Femur (tissue), 1 donor: ENCODE measurements around the gene FOXD4.
A peak's percentile ranks its signal among the peaks of the same experiment; 100 is the strongest.
"Not testable (repeated sequence)": the region's sequence is repeated elsewhere in the genome, so short reads cannot be mapped to it uniquely, and the experiment has no call there.

Experiments used
- DNase-seq: peaks from one replicate; pipeline ENCODE4 v3.0.0-alpha.2; 2017

The FOXD4 gene

DNA sequence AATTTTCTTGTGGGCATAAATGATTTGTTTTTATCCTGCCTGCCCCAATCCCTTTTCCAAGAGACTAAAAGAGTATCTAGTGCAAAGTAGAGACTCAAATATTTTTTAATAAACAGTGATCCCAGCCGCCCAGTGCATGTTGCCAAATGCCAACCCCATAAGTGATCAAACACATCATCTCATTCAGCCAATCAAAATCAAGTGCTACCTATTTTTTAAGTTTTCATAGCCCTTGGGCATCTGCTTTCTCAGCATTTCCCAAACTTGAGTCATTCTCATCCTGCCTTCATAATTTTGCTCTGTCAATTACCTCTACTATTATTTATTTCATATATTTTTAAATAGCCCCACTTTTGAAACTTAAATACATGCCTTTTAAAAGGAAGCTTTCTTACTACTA, 27.4 kb downstream of the FOXD4 start:
- DNase-seq = not testable (repeated sequence)

DNA sequence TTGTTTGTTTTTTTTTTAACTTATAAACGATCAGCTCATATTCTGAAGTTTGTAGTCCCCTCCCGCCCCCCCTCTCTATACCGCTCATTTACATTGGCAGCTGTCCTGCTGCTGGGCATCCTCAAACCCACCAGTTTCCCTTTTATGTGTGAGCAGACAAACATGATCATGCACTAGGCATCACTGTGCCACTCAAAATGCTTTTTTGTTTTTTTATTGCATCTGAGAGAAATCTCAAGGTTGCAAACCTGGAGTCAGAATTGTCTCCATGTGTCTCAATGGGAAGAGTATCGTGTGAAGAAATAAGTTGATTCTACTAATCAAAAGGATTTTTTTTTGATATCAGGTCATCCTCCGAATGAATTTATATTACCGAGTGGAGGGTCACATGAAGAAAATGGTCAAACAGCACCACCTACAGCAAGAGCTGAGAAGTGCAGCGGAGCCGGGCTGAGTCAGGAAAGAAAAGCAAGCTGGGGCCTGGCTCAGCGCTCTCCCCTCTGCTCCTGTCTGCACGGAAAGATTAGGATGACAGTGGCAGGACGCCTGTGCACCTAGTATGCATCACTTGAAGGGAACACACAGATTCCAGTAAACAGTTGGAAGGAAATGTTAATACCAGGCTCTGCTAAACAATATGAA, 29.7 kb downstream of the FOXD4 start:
- not testable (repeated sequence) for DNase-seq

DNA sequence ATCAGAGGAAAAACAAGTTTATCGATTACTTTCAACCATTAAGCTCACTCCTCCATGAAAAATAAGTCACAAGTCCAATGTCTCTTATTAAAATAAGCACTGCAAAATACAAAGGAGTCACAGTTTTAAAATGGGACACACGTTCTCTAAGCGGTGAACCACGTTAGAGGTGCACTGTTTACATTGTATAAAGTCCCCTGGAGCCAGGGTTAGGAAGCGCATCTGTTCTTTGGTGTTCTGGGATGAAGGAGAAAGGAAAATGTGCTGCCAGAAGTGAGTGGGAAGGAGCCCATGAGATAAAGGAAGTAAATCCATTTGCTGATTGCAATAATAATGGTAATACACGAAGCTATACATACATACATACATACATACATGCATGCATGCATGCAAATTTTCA, 30.4 kb downstream of the FOXD4 start:
- DNase-seq = not testable (repeated sequence)

DNA sequence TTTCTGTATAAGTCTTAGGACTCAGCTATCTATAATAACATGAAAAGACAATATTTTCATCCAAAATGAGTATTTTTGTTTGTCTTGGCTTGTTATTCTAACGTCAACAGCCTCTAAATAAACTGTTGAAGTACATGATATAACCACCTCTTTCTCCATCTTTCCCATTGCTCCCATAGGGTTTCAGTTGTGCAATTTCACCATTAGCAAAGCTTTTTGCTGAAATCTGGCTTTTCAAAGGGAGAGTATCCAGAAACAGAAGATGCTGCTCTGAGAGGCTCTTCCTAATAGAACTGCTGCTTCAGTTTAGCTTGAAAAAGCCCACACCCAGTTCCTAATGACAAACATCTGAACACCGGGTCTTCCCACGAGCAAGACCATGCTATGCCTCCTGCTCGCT, 31.1 kb downstream of the FOXD4 start:
- DNase-seq = not testable (repeated sequence)

DNA sequence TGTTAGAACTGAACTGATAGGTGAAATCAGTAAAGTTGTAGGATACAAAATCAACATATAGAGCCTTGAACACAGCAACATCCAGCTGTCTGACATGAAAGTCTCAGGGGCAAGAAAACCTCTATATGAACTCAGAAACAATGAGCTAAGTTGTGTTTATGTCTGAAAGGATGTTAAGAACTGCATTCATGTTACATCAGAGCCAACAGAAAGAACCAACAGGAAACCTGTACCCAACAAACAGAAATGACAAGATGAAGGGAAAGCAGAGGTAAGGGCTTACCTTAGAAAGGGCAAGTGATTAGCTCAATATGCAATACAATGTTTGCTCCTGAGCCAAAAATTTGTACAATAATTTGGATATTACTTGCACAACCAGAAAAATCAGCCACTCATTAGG, 31.5 kb downstream of the FOXD4 start:
- DNase-seq = not testable (repeated sequence)

DNA sequence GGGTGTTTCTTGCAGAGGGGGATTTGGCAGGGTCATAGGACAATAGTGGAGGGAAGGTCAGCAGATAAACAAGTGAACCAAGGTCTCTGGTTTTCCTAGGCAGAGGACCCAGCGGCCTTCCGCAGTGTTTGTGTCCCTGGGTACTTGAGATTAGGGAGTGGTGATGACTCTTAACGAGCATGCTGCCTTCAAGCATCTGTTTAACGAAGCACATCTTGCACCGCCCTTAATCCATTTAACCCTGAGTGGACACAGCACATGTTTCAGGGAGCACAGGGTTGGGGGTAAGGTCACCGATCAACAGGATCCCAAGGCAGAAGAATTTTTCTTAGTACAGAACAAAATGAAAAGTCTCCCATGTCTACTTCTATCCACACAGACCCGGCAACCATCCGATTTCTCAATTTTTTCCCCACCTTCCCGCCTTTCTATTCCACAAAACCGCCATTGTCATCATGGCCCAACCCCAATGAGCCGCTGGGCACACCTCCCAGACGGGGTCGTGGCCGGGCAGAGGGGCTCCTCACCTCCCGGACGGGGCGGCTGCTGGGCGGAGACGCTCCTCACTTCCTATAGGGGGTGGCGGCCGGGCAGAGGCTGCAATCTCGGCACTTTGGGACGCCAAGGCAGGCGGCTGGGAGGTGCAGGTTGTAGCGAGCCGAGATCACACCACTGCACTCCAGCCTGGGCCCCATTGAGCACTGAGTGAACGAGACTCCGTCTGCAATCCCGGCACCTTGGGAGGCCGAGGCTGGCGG, 35.1 kb downstream of the FOXD4 start:
- DNase-seq = not testable (repeated sequence)

DNA sequence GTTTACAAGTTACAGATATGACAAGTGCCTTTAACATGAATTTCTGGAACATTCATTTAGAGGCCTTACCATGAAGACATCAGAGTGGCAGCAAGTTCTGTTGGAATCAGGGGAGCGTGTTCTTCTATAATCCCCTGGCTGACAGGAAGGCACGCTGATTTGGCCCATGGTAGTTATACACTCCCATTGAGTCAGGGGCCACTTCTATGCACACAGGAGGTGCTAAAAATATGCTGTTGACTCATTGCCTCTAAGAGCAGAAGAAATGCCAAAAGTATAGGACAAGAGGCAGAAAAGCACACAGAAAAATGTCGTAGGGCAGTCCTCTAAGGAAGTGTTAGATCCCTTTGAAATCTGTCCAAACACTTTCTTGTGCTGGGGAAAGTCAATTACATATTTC, 39.9 kb downstream of the FOXD4 start:
- DNase-seq = not testable (repeated sequence)

DNA sequence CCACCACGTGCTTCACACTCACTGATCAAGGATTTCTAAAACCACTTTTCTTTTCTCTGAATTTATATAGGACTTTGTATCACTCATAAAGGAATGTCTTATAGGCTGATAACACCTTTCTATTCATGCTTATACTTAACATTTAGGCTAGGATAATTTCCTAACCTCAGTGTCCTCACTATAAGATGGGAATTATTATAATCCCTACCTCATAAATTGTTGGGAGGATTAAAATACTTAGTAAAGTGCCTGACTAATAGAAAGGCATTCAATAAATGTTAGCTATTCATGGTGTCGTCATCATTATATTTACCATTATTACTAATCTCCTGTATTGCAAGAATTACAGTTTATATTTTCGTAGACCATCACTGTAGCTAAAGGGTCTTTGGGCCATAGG, 41.8 kb downstream of the FOXD4 start:
- not testable (repeated sequence) for DNase-seq

DNA sequence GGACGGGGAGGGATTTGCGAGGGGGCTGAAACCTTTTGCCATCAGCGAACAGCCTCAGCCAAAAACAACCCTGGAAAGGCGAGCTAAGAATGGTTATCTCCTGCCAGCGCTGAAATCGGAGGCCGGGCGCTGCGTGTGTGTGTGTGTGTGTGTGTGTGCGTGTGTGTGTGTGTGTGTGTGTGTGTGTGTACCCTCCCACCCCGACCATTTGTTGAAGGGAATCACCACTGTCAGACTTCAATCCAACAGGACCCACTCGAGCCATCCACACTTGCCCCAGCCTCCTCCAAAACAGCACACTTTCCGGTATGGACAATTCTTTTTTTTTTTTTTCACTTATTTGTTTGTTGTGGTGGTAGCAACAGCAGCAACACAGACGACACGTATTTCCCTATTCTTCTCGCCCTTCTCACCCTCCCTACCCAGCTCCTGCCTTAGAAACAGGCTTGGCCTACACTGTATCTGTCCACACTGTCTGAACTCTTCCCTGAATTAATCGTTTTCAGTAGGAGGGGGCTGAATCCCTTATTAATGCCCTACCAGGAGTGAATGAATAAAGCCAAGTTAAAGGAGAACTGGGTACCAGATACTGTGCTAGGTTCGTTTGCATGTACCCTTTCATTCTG, 44.2 kb downstream of the FOXD4 start:
- DNase-seq = not testable (repeated sequence)

DNA sequence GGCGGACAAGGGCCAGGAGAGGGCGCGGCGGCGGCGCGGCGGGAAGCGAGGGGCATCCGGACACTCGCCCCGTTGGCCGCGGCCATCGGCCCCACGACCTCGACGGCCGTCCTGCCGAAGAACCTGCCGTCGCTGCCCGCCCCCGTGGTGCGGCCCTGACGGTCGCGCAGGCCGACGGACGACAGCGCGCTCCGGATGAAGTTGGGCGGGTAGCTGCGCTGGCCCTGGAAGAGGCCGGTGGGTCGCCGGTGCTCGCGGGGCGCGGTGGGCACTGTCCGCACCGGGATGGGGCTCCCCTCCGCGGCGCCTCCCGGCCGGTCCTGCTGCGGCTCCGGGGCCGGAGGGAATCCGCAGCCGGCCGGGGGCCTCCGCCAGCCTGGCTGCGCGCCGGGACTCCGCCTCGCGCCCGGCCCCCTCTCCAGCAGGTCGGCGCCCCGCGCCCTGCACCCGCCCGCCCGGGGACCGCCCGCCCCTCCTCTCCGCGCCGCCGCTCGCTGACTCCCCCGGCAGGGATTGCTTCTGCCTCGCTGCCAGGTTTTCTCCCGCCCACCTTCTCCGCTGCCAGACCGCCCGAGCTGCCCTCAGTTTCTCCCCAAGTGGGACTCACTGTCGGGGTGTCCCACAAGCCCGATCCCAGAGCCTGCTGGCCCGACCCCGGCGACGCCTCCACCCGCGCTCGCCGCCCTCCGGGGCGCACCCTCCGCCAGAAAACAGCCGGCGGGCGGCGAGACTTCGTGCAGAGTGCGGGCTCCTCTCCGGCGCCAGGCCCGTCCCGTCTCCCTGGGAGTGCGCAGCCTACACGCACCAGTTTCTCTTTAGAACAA, 44.9 kb downstream of the FOXD4 start:
- peak; percentile 31 for DNase-seq
